ENCODE data around the gene DLK2.

The DLK2 gene

GRCh38 chr6:43481075-43481474, 25.7 kb upstream of the DLK2 start:
- H3K27me3 ChIP-seq (ENCODE audit: low read depth, low read length) = no peaks in the 10 kb centered on the region
- H3K79me2 ChIP-seq (ENCODE audit: low read length) = peaks cover 64% of the 10 kb centered on the region
- peaks cover 14% of the 10 kb centered on the region for H3K4me1 ChIP-seq (ENCODE audit: low read length)
- H4K20me1 ChIP-seq (ENCODE audit: insufficient read depth, low read length) = peaks cover 10% of the 10 kb centered on the region; the same call in 1 of the 2 replicates
- TF ChIP-seq CTCF (IDR thresholded peaks at IDR 0.05; ENCODE audit: low read depth, low read length) (no peak), EZH2phosphoT487 (IDR thresholded peaks at IDR 0.05; ENCODE audit: low read depth) (no peak)
- H3K27ac ChIP-seq (ENCODE audit: low read length) = no peak overlapping the region
- no peak overlapping the region for H2AFZ ChIP-seq (ENCODE audit: low read depth, low read length)
- H3K9me3 ChIP-seq (ENCODE audit: insufficient read depth, low read length) = no peaks in the 10 kb centered on the region
- H3K36me3 ChIP-seq (replicated peaks; ENCODE audit: low read depth, low read length) = peaks cover 4% of the 10 kb centered on the region
- H3K9ac ChIP-seq (ENCODE audit: low read length) = no peak overlapping the region
- no peak overlapping the region for H3K4me2 ChIP-seq (ENCODE audit: low read length)
- H3K4me3 ChIP-seq (ENCODE audit: low read length) = no peak overlapping the region

GRCh38 chr6:43478008-43478372, 22.6 kb upstream of the DLK2 start:
- Histone ChIP-seq H2AFZ (ENCODE audit: low read depth, low read length) (no peak overlapping the region), H3K4me2 (ENCODE audit: low read length) (peak overlapping the region; percentile 95), H3K36me3 (replicated peaks; ENCODE audit: low read depth, low read length) (peaks cover 4% of the 10 kb centered on the region), H3K4me1 (ENCODE audit: low read length) (peaks cover 14% of the 10 kb centered on the region), H3K4me3 (ENCODE audit: low read length) (peak overlapping the region; percentile 81), H3K79me2 (ENCODE audit: low read length) (peaks cover 49% of the 10 kb centered on the region), H3K27me3 (ENCODE audit: low read depth, low read length) (no peaks in the 10 kb centered on the region), H3K9me3 (ENCODE audit: insufficient read depth, low read length) (no peaks in the 10 kb centered on the region), H3K27ac (ENCODE audit: low read length) (0 out of 2 replicates have a peak overlapping the region, but pooled peaks have one; percentile 20), H4K20me1 (ENCODE audit: insufficient read depth, low read length) (peaks cover 10% of the 10 kb centered on the region; the same call in 1 of the 2 replicates), H3K9ac (ENCODE audit: low read length) (peak overlapping the region; percentile 75)
- TF ChIP-seq EZH2phosphoT487 (IDR thresholded peaks at IDR 0.05; ENCODE audit: low read depth) (no peak), CTCF (IDR thresholded peaks at IDR 0.05; ENCODE audit: low read depth, low read length) (no peak)

- H3K4me3 ChIP-seq (ENCODE audit: low read length) = peak within 1 kb of the TSS; percentile 81
- peak within 1 kb of the TSS; percentile 87 for H2AFZ ChIP-seq (ENCODE audit: low read depth, low read length)
- peaks cover 14% of the 10 kb centered on the region for H3K4me1 ChIP-seq (ENCODE audit: low read length)
- H3K4me2 ChIP-seq (ENCODE audit: low read length) = peak within 1 kb of the TSS; percentile 95
- TF ChIP-seq CTCF (IDR thresholded peaks at IDR 0.05; ENCODE audit: low read depth, low read length) = no peak
- no peak for TF ChIP-seq EZH2phosphoT487 (IDR thresholded peaks at IDR 0.05; ENCODE audit: low read depth)
- peaks cover 8% of the 10 kb centered on the region; the same call in 1 of the 2 replicates for H4K20me1 ChIP-seq (ENCODE audit: insufficient read depth, low read length)
- peaks cover 47% of the 10 kb centered on the region for H3K79me2 ChIP-seq (ENCODE audit: low read length)
- peak within 1 kb of the TSS; percentile 75 for H3K9ac ChIP-seq (ENCODE audit: low read length)
- H3K27ac ChIP-seq (ENCODE audit: low read length) = peak within 1 kb of the TSS; percentile 20; the same call in 1 of the 2 replicates
- no peaks in the 10 kb centered on the region for H3K9me3 ChIP-seq (ENCODE audit: insufficient read depth, low read length)
- no peaks in the 10 kb centered on the region for H3K27me3 ChIP-seq (ENCODE audit: low read depth, low read length)
- H3K36me3 ChIP-seq (replicated peaks; ENCODE audit: low read depth, low read length) = peaks cover 4% of the 10 kb centered on the region
These were observed 22.1 kb upstream of the DLK2 start, which contains the start of gene TJAP1 for GRCh38 chr6:43477235-43478007. Gene TJAP1 (plus strand): TSS chr6:43477570. CDS start chr6:43499002, 21,432 bp downstream.

- Histone ChIP-seq H3K36me3 (replicated peaks; ENCODE audit: low read depth, low read length) (no peaks in the 10 kb centered on the region), H4K20me1 (ENCODE audit: insufficient read depth, low read length) (0 out of 2 replicates have a peak, but pooled peaks cover 2% of the 10 kb centered on the region), H3K4me3 (ENCODE audit: low read length) (peak overlapping the region; percentile 81), H3K79me2 (ENCODE audit: low read length) (peaks cover 40% of the 10 kb centered on the region), H2AFZ (ENCODE audit: low read depth, low read length) (peak overlapping the region; percentile 87), H3K27ac (ENCODE audit: low read length) (no peak overlapping the region), H3K9ac (ENCODE audit: low read length) (peak overlapping the region; percentile 75), H3K4me1 (ENCODE audit: low read length) (peaks cover 14% of the 10 kb centered on the region), H3K4me2 (ENCODE audit: low read length) (peak overlapping the region; percentile 95), H3K9me3 (ENCODE audit: insufficient read depth, low read length) (no peaks in the 10 kb centered on the region), H3K27me3 (ENCODE audit: low read depth, low read length) (no peaks in the 10 kb centered on the region)
- TF ChIP-seq EZH2phosphoT487 (IDR thresholded peaks at IDR 0.05; ENCODE audit: low read depth) (no peak), CTCF (IDR thresholded peaks at IDR 0.05; ENCODE audit: low read depth, low read length) (no peak)
These were observed 21.4 kb upstream of the DLK2 start for GRCh38 chr6:43476746-43477145.
